COR-L47 (cell line): ENCODE data around the gene KRT16.
"Not testable (repeated sequence)": the region's sequence is repeated elsewhere in the genome, so short reads cannot be mapped to it uniquely, and the experiment has no call there.

Experiments used
- DNase-seq: peaks from one replicate; lab custom pipeline; 2025; lab: John Stamatoyannopoulos, UW

Gene KRT16

DNA sequence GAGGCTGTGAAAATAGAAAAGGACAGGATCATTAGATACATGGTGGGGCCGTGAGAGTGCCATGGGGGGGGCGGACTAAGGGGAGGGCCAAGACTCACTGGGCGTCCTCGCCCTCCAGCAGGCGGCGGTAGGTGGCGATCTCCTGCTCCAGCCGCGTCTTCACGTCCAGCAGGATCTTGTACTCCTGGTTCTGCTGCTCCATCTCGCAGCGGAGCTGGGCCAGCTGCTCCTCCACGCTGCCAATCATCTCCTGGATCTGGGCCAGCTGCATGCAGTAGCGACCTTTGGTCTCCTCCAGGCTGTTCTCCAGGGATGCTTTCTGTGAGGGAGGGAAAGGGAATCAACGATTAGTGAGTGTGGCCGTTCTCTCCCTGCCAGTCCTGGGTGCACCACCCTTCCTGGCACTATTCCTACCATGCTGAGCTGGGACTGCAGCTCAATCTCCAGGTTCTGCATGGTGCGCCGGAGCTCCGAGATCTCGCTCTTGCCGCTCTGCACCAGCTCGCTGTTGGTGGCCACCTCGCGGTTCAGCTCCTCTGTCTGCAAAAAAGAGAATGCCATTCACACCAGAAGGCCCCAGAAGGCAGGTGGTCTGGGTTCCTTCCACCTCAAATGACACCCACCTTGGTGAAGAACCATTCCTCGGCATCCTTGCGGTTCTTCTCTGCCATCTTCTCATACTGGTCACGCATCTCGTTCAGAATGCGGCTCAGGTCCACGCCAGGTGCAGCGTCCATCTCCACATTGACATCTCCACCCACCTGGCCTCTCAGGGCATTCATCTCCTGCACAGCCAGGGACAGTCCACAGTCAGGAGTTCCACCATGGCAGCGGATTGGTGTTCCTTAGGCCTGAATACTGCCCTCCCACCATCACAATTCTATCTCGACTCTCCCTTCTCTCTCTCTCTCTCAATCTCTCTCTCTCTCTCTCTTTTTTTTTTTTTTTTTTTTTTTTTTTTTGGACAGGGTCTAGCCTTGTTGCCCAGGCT, 29.1 kb downstream of the KRT16 start:
- DNase-seq: no peak

DNA sequence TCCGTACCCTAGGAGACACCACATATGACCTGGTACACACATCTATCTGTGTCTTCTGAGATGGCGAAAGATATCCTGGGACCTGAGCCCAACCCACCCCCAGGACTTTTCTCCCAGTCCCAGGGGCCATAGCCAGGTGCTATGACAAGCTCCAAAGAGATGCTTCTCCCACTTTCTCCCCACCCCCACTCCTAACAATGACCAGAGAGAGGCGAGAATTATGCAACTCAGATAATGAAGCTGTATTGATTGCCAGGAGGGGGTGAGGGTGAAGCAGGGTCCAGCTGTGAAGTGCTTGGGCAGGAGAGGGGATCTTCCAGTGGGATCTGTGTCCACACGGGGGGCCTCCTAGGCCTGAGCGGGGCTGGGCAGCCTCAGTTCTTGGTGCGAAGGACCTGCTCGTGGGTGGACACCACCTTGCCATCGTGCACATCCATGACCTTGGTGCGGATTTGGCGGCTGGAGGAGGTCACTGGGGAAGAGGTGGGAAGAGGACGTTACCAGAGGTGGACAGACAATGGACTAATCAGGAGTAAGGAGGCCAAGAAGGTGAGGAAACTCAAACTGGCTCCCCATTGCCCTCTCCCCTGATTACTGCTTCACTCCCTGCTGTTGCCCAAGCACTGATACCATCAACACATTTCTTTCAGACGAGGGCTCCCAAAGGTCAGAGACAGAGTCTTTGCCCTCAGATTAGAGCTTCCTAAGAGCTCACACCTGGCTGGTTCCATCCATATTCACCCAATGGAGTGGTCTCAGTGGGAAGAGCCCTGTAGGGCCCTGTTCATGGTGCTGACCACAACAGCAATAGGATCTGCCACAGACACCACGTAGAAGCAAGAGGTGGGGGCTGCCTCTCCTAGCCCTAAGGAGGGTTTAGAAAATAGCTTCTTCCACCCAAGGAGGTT, 30.3 kb downstream of the KRT16 start:
- not testable (repeated sequence) for DNase-seq

DNA sequence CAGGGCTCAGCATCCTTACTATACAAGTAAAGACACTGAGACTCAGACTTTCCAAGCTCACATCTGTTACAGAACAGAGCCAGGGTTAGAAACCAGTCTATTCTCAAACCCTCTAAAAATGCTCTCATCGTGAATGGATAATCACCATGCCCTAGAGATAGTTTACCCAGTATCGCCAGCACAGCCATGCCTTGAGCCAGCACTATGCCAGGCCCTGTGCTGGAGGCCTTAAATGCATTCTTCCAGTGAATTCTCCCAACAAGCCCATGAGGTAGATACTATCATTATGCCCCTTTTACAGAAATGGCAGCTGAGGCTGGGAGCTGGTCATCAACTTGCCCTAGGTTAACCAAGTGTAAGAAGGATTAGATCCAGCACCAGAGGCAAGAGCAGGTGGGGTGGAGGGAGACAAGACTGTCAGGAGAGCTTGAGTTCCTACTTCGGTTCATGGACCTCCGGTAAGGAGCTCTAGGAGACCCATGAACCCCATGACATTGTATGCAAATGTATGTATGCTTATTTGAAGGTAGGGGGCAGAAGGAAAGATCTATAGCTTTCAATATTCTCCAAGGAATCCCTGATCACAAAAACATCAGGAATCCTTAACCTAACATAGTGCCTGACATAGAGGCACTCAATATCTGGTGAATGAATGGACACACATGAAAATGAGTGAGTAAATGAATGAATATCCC, 31.1 kb downstream of the KRT16 start:
- no peak for DNase-seq

DNA sequence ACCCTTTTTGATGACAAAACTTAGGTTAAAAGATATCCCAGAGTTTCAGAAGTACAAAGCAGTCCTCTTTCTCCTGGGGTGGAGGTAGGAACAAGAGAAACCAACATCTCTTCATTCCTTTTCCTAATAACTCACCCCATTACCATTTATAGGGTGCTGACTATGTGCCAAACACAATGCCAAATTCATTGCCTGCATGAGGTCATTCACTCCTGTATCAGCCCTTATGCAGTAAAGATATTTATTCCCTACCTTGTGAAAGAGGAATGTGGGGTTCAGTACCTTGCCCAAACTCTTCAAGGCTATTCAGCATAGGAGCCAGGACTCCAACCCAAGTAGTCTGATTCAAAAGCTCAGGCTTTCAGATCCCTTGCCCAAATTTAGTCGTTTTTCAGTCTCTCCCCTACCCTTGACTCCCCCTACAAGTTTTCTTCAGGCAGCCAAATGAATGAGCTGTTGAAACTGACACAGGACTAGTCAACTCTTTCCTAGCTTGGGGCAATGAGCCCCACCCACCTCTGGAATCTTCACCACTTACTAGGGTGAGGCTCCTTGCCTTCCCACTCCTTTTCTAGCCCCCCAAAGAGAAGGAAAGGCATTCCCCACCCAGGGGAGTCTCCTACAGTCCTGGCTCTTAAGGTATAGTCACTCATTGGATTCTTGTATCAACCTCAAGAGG, 31.7 kb downstream of the KRT16 start:
- no peak for DNase-seq

DNA sequence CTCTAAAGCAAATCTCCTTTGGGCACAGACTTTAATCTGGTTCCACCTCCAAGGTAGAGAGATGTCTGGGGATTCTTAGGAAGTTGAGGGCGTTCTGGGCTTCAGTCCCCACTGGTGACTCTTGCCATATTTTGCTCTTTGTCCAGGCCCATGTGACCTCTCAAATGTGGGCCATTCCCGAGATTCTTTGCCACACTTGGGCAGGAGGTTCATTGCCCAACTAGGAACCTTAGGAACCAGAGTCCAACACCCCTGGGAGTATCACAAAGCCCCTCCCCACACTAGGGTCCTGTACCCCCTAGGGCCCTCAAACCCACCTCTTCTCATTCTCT, 32.4 kb downstream of the KRT16 start:
- DNase-seq: no peak

DNA sequence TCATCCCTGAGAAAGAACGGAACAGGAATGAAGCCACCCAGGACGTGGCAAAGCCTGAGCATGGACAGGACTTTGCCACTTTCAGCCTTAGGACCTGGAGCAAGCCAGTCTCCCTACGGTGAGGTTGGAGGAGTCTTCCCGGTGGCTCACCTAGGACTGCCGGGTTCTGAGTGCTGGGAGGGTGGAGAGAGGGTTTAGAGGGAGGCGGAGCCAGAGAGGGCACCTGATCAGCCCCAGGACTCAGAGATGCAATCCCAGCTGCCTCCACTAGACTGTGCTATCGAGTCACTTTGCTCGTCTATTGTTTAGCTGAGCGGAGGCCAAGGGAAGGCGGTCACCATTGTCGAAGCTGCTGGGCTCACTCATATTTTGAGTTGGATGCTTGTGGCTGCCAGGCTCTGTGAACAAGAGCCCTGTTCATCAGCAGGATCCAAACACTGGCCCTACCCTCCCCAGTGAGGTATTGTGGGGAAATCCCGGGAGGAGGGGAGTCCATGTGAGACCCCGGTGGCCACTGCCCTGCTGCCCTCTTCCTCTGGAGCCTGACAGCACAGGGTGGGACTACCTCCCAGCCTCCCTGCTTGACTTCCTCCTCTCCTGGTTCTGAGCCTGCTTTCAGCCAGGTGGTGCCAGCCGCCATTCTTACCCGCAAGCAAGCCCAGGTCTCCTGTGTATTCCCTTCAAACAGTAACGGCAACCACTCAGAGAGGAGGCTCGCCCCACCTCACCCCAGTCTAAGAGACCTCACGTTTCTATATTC, 32.9 kb downstream of the KRT16 start:
- peak; percentile 38 for DNase-seq

DNA sequence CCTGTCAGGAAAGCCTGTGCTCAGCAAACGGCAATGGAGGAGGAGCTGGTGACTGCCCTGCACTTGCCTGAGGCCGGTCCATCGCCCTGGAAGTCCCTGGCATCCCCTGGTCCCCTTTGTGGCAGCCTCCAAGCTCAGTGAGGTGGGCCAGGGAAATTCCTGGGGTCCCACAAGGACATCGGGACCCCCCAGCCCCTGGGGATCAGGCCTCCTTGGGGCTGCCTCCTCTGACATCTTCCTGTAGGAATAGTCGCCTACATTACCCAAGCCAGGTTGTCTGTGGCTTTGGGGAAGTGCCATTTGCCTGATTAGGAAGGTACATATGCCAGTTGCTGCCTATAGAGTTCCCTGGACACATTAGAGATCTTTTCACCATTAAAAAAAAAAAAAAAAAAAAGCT, 33.6 kb downstream of the KRT16 start:
- DNase-seq: no peak

DNA sequence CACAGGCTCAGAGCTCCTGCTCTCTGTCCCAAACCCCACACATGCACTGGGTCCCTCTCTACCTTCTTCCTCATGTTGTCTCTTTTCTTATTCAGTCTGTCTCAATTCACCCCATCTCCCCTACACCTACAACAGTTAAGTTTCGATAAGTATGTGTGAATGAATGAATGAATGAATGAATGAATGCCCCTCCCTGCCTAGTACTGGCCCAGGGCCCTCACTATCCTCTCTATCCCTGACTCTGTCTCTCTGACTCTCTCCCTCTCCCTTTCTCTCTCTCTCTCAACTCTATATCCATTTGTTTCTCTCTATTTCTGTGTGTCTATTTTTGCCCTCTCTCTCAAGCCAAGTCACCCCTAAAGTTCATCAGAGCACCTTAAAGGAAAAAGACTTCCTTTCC, 34.0 kb downstream of the KRT16 start:
- no peak for DNase-seq

DNA sequence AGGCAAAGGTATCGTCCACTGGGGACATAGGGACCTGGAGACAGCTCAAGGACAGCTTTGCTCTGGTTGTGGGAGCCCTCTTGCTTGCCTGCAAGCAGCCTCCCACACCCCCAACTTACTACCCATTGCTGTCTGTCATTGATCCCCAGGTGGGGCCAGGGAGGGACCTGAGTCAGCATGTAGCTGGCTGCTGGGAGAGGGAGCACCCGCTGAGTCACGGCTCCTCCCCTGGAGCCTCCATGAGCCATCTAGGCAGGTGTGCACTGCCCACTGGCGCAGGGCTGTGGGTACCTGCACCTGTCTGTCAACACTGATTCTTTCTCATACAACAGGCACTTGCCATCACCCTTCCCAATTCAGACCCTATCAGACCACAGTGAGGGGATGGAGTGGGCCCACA, 35.8 kb downstream of the KRT16 start:
- DNase-seq: peak; percentile 30

DNA sequence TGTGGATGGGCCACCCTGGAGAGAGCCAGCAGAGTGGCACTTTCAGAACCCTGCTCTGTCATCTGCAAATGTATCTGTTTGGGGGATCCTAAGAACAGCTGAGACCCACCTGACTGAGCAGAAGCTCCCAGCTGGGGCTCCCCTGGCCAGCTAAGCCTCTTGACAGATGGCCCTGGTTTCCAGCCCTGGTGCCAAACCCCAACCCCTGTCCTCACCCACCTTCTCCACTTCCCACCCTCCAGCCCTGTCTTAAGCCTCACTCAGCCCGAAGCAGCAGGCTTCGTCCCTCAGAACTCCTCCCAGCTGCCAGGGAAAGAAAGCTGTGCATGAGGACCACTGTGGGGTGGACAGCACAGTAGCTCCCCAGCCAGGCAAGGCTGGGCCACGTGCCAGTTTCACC, 37.2 kb downstream of the KRT16 start:
- no peak for DNase-seq

DNA sequence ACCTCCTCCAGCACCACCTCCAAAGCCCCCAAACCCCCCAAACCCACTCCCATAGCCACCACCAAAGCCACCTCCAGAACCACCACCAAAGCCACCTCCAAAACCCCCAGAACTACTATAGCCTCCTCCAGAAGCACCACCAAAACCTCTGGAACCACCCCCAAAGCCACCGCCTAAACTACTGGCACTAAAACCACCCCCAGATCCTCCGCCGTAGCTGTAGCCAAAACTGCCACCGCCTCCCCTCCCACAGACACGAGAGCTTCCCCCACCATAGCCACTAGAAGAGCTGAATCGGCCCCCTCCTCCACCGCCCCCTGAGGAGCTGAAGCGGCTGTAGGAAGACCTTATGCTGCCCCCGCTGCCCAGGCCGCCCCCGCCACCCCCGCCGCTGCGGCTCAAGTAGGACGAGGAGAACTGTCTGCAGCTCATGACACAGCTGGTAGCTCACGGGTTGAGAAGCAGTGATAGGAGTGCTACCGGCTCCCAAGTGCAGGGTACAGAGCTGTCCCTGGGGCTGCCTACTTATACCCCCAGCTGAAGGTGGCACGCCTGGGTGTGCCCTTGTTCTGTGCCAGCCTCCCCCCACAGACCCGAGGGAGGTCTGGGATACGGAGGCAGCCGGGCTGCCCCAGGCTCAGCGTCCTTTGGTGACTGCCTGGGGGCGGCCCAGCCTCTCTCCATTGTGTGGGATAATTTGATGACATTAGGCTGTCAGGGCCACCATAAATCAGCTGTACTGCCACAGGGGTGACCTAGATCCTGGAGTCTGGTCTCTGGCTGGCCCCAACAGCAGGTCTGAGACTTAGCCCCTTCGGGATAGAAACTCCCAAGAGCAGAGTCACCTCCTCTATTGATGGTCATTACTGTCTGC, 40.8 kb downstream of the KRT16 start, which contains the start of gene KRT9:
TSS of gene KRT9 (minus strand) at position 499 of the 874 bp plus-strand sequence. CDS start at position 432, 67 bp downstream.
- DNase-seq: no peak

DNA sequence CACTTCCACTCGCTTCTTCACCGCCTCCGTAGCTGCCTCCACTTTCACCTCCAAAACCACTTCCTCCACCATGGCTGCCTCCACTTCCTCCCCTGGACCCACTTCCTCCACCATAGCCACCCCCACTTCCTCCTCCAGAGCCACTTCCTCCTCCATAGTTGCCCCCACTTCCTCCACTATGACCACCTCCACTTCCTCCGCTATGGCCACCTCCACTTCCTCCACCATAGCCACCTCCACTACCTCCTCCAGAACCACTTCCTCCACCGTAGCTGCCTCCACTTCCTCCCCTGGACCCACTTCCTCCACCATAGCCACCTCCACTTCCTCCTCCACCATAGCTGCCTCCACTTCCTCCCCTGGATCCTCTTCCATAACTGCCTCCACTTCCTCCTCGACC, 45.2 kb downstream of the KRT16 start:
- DNase-seq: no peak

DNA sequence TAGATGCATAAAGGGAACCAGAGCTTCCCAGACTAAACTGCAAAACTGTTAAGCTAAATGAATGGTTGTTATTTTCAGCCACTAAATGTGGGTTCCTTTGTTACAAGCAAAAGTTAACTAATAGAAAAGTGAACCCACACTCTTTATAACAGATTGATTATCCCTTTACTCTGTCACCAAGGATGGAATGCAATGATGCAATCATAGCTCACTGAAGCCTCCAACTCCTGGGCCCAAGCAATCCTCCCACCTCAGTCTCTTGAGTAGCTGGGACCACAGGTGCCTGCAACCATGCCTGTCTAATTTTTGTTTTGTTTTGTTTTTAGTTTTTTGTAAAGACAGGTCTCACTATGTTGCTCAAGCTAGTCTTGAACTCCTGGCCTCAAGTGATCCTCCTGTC, 47.2 kb downstream of the KRT16 start:
- no peak for DNase-seq

DNA sequence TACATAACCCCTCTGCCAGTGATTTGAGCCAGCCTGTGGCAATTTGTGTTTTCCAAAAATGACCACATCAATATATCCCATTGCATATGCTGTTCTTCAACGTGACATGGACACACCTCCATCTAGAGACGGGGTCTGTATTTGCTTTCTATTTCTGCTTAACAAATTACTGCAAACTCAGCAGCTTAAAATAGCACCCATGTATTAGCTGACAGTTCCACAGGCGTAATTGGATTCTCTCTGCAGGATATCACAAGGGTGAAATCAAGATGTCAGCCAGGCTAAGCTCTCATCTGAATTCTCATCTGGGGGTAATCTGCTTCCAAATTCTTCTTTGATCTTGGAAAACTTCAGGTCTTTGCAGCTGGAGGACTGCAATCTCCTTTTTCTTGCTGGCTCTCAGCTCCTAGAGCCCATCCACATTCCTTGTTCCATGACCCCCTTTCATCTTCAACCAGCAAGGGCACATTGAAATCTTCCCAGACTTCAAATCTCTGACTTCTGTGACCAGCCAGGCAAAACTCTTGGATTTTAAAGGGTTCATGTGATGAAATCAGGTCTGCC, 48.9 kb downstream of the KRT16 start:
- no peak for DNase-seq

DNA sequence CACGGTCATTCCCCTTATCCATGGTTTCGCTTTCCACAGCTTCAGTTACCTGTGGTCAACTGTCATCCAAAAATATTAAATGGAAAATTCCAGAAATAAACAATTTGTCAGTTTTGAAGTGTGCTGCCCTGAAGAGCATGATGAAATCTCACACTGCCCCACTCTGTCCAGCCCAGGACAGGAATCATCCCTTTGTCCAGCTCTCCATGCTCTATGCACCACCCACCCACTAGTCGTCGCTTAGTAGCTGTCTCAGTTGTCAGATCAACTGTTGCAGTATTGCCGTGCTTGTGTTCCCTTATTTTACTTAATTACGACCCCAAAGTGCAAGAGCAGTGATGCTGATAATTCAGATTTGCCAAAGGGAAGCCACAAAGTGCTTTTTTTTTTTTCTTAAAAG, 51.0 kb downstream of the KRT16 start:
- no peak for DNase-seq
